ENCODE data around the gene NLRP14.

- TF ChIP-seq, protein P1, sequence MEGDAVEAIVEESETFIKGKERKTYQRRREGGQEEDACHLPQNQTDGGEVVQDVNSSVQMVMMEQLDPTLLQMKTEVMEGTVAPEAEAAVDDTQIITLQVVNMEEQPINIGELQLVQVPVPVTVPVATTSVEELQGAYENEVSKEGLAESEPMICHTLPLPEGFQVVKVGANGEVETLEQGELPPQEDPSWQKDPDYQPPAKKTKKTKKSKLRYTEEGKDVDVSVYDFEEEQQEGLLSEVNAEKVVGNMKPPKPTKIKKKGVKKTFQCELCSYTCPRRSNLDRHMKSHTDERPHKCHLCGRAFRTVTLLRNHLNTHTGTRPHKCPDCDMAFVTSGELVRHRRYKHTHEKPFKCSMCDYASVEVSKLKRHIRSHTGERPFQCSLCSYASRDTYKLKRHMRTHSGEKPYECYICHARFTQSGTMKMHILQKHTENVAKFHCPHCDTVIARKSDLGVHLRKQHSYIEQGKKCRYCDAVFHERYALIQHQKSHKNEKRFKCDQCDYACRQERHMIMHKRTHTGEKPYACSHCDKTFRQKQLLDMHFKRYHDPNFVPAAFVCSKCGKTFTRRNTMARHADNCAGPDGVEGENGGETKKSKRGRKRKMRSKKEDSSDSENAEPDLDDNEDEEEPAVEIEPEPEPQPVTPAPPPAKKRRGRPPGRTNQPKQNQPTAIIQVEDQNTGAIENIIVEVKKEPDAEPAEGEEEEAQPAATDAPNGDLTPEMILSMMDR (IDR thresholded peaks at IDR 0.05; ENCODE audit: insufficient read depth, low read length) = no peak
- no peak for TF ChIP-seq SPI1 (IDR thresholded peaks at IDR 0.05; ENCODE audit: borderline replicate concordance, low read depth)
- no peak for TF ChIP-seq POLR2AphosphoS5 (IDR thresholded peaks at IDR 0.05; ENCODE audit: low read depth)
- TF ChIP-seq REST (IDR thresholded peaks at IDR 0.05; ENCODE audit: insufficient replicate concordance, low read depth) = no peak
- TF ChIP-seq GABPA (IDR thresholded peaks at IDR 0.05; ENCODE audit: low read depth) = no peak
These were observed 1.0 kb downstream of the NLRP14 start for GRCh38 chr11:7021318-7021717.
